ENCODE results near the gene RAB36.

GRCh38 chr22:23183061-23183698 is 37.9 kb downstream of the RAB36 start:
- TF ChIP-seq CTCF (IDR thresholded peaks at IDR 0.05; ENCODE audit: low read depth, low read length, missing input control) (no peak), TAF1 (conservative IDR thresholded peaks at IDR 0.05) (no peak), ZBTB33 (IDR thresholded peaks at IDR 0.05) (no peak), MAX (IDR thresholded peaks at IDR 0.05) (no peak), HNF4A (conservative IDR thresholded peaks at IDR 0.05) (no peak), YY1 (IDR thresholded peaks at IDR 0.05) (no peak), RAD21 (IDR thresholded peaks at IDR 0.05) (peak in 1 of 2 donors; percentile 39)

Data from liver (tissue), 3 donors.